ENCODE results near the gene LRG1.

GRCh38 chr19:4503132-4503824, 36.6 kb downstream of the LRG1 start:
- TF ChIP-seq CTCF (IDR thresholded peaks at IDR 0.05), result no peak
- TF ChIP-seq POLR2A (IDR thresholded peaks at IDR 0.05), result no peak

All from ovary (tissue), 3 donors.